ENCODE results near the gene CLIP1.

The CLIP1 gene

DNA sequence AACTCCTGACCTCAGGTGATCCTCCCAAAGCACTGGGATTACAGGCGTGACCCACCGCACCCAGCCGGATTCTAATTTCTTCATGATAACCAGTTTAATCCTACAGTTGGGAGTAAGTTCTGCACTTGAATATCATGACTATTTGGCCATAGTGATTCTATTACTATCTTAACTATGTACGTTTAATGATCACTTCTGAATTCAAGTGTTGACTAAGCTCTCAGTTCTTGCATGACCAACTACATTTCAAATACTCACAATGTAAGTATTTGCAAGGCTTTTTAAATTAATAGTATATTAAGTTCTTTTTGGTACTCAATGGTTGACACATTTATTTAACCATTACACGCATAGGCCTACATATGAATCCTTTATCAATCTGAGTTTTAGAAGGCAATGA, 138.8 kb downstream of the CLIP1 start:
- H3K4me3 ChIP-seq (ENCODE audit: low read length), result no peak overlapping the region
- no peak overlapping the region for H3K9ac ChIP-seq (ENCODE audit: low read length)
- no peak overlapping the region for H2AFZ ChIP-seq (ENCODE audit: low read length)
- no peaks in the 10 kb centered on the region for H3K27me3 ChIP-seq (replicated peaks; ENCODE audit: insufficient read depth, low read length)
- peaks cover 9% of the 10 kb centered on the region; the same call in 1 of the 2 replicates for H3K4me1 ChIP-seq (ENCODE audit: low read length)
- H3K79me2 ChIP-seq (ENCODE audit: low read length), result no peaks in the 10 kb centered on the region
- H3K9me2 ChIP-seq (replicated peaks; ENCODE audit: insufficient read depth, low read length), result no peaks in the 10 kb centered on the region
- no peak overlapping the region for H3K27ac ChIP-seq (ENCODE audit: low read length)
- H3K4me2 ChIP-seq (ENCODE audit: low read depth, low read length), result no peak overlapping the region
- TF ChIP-seq, protein P1, sequence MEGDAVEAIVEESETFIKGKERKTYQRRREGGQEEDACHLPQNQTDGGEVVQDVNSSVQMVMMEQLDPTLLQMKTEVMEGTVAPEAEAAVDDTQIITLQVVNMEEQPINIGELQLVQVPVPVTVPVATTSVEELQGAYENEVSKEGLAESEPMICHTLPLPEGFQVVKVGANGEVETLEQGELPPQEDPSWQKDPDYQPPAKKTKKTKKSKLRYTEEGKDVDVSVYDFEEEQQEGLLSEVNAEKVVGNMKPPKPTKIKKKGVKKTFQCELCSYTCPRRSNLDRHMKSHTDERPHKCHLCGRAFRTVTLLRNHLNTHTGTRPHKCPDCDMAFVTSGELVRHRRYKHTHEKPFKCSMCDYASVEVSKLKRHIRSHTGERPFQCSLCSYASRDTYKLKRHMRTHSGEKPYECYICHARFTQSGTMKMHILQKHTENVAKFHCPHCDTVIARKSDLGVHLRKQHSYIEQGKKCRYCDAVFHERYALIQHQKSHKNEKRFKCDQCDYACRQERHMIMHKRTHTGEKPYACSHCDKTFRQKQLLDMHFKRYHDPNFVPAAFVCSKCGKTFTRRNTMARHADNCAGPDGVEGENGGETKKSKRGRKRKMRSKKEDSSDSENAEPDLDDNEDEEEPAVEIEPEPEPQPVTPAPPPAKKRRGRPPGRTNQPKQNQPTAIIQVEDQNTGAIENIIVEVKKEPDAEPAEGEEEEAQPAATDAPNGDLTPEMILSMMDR (IDR thresholded peaks at IDR 0.05; ENCODE audit: low read length), result no peak
- no peak for TF ChIP-seq EZH2 (optimal IDR thresholded peaks at IDR 0.05; ENCODE audit: low read depth, low read length)
- no peak for TF ChIP-seq EZH2phosphoT487 (IDR thresholded peaks at IDR 0.05; ENCODE audit: low read length)
- no peaks in the 10 kb centered on the region for H3F3A ChIP-seq (ENCODE audit: insufficient read depth, low read length)
- H3K36me3 ChIP-seq (replicated peaks; ENCODE audit: insufficient read depth, low read length), result no peaks in the 10 kb centered on the region
- no peaks in the 10 kb centered on the region for H3K9me3 ChIP-seq (replicated peaks; ENCODE audit: insufficient read depth, low read length)
- DNase-seq, result no peak
- H4K20me1 ChIP-seq (ENCODE audit: insufficient read depth, low read length), result no peaks in the 10 kb centered on the region

DNA sequence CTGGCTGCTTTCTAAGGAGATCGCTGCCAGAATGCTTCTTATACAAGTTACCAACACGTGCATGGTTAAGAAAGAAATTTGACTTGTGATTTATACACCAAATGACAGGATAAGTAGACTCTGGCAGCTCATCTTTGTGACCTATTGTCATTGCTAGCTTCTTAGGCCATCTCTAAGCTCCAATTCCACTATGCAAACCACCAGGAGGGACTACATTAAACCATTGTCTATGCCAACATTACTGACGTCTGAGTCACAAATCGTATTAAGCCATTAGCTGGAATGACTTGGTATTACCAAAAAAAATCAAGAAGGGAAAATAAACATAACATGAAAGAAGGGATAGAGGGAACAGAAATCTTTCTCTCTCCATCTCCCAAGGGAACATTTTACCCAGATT, 140.4 kb downstream of the CLIP1 start:
- Histone ChIP-seq H3K9me2 (replicated peaks; ENCODE audit: insufficient read depth, low read length) (no peaks in the 10 kb centered on the region), H3K4me3 (ENCODE audit: low read length) (no peak overlapping the region), H3F3A (ENCODE audit: insufficient read depth, low read length) (no peaks in the 10 kb centered on the region), H3K27ac (ENCODE audit: low read length) (no peak overlapping the region), H4K20me1 (ENCODE audit: insufficient read depth, low read length) (no peaks in the 10 kb centered on the region), H3K27me3 (replicated peaks; ENCODE audit: insufficient read depth, low read length) (no peaks in the 10 kb centered on the region), H3K9ac (ENCODE audit: low read length) (no peak overlapping the region), H2AFZ (ENCODE audit: low read length) (no peak overlapping the region), H3K79me2 (ENCODE audit: low read length) (no peaks in the 10 kb centered on the region), H3K9me3 (replicated peaks; ENCODE audit: insufficient read depth, low read length) (no peaks in the 10 kb centered on the region), H3K4me1 (ENCODE audit: low read length) (no peaks in the 10 kb centered on the region), H3K4me2 (ENCODE audit: low read depth, low read length) (no peak overlapping the region), H3K36me3 (replicated peaks; ENCODE audit: insufficient read depth, low read length) (no peaks in the 10 kb centered on the region)
- DNase-seq, result no peak
- TF ChIP-seq, protein P1 (IDR thresholded peaks at IDR 0.05; ENCODE audit: low read length), result no peak
- TF ChIP-seq EZH2 (optimal IDR thresholded peaks at IDR 0.05; ENCODE audit: low read depth, low read length), result no peak
- no peak for TF ChIP-seq EZH2phosphoT487 (IDR thresholded peaks at IDR 0.05; ENCODE audit: low read length)

DNA sequence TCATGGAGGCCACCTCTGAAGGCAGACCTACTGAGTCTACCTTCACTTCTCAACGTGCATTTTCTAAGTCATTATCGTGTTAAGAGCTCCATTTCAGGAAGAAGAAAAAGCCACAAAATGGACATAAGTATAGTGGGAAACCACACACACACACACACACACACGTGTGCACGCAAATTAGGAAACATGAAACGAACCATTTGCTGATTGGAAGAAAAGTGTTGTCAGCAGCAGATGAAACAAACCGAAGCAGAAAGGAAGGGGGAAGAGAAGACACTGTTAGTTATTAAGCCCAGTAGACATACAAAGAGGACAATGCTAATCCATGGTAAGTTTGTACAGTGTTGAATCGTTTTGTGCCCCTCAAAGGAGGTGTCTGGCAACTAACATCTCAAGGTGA, 146.2 kb downstream of the CLIP1 start:
- no peak for DNase-seq
- H3K27me3 ChIP-seq (replicated peaks; ENCODE audit: insufficient read depth, low read length), result no peaks in the 10 kb centered on the region
- H3K79me2 ChIP-seq (ENCODE audit: low read length), result no peaks in the 10 kb centered on the region
- no peaks in the 10 kb centered on the region for H3F3A ChIP-seq (ENCODE audit: insufficient read depth, low read length)
- no peak overlapping the region for H3K4me3 ChIP-seq (ENCODE audit: low read length)
- no peaks in the 10 kb centered on the region for H3K9me2 ChIP-seq (replicated peaks; ENCODE audit: insufficient read depth, low read length)
- H3K9me3 ChIP-seq (replicated peaks; ENCODE audit: insufficient read depth, low read length), result no peaks in the 10 kb centered on the region
- no peaks in the 10 kb centered on the region for H3K4me1 ChIP-seq (ENCODE audit: low read length)
- no peaks in the 10 kb centered on the region for H4K20me1 ChIP-seq (ENCODE audit: insufficient read depth, low read length)
- no peaks in the 10 kb centered on the region for H3K36me3 ChIP-seq (replicated peaks; ENCODE audit: insufficient read depth, low read length)
- no peak overlapping the region for H3K4me2 ChIP-seq (ENCODE audit: low read depth, low read length)
- H3K27ac ChIP-seq (ENCODE audit: low read length), result no peak overlapping the region
- H2AFZ ChIP-seq (ENCODE audit: low read length), result no peak overlapping the region
- TF ChIP-seq EZH2 (optimal IDR thresholded peaks at IDR 0.05; ENCODE audit: low read depth, low read length) (no peak), EZH2phosphoT487 (IDR thresholded peaks at IDR 0.05; ENCODE audit: low read length) (no peak)
- TF ChIP-seq, protein P1 (IDR thresholded peaks at IDR 0.05; ENCODE audit: low read length), result no peak
- no peak overlapping the region for H3K9ac ChIP-seq (ENCODE audit: low read length)
